HG02973 (cell line): ENCODE results near the gene LANCL1.

Experiments used
- ATAC-seq: cut with Tn5 transposase; IDR thresholded peaks from one replicate; pipeline ENCODE4 v1.9.1; 2021; ENCODE audit warnings: moderate library complexity; ENCODE audit not compliant: unreplicated experiment

Gene LANCL1

GRCh38 chr2:210412660-210413059, 63.9 kb downstream of the LANCL1 start:
- ATAC-seq, result no peak

DNA sequence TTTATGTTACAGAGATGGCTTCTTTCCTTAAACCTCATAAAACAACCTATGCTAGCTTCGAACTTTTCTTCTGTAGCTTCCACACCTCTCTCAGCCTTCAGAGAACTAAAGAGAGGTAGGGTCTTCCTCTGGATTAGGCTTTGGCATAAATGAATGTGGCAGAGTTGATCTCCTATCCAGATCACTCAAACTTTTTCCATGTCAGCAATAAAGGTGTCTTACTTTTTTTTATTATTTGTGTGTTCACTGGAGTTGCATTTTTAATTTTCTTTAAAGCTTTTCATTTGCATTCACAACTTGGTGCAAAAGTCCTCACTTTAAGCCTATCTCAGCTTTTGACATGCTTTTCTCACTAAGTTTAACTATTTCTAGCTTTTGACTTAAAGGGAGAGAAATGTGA, 66.0 kb downstream of the LANCL1 start:
- ATAC-seq, result no peak

- ATAC-seq, result peak; percentile 67
Measured at GRCh38 chr2:210399440-210400041, 77.0 kb downstream of the LANCL1 start.

- no peak for ATAC-seq
Measured at GRCh38 chr2:210392469-210392881, 84.1 kb downstream of the LANCL1 start.

- ATAC-seq, result no peak
Measured at GRCh38 chr2:210389856-210390255, 86.7 kb downstream of the LANCL1 start.

DNA sequence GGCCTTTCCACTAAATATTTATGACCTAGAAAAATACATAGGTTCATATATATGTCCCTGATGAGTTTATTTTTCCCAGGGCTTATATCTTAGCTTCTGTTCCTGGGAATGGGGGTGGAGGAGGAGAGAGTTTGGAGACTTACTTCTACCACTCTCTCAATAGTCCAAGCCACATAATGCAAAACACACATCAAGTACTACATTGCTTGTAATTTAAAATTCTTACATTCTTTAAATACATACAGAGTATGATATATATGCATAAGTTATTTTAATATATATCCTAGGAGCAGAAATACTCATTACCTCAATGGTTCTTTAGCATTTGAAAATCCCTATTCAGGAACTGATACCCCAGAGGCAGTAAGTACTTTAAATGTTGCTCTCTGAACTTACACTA, 88.4 kb downstream of the LANCL1 start:
- ATAC-seq, result no peak

- ATAC-seq, result no peak
Measured at GRCh38 chr2:210387074-210387473, 89.5 kb downstream of the LANCL1 start.
